ENCODE results near the gene TIAM1.

The TIAM1 gene

DNA sequence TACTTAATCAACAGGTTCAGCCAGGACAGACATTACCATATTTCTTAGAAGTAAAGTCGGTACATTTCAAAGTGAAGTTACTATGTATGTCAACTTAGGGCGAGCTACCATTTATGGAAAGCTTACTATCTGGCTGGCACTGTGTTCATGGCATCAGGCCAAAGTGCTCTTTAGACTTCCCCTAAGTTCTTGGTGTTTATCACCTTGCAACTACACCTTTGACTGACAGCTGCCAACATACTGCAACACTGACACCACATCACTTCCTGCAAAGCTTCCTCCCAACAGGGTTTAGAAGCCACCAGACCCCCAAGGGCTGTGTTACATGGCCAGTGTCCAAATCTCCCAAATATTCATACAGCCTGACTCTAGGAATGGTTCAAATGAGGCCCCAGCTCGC is 61.0 kb downstream of the TIAM1 start:
- no peak for FAIRE-seq

- no peak for FAIRE-seq
These were observed 61.9 kb downstream of the TIAM1 start for GRCh38 chr21:31282095-31282709.

DNA sequence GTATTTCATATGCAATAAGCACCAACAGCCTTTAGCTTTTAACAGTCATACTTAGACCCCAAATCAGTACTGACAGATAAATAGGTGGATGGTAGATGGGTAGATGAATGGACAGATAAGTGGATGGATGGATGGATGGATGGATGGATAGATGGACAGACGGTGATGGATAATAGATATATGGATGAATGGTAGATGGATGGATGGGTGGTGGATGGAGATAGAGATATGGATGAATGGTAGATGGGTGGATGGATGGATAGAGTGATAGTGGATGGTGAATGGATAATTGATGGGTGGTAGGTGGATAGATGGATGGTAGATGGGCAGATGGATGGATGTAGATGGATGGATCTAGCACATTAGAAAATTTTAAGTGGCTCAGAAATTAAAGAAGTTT is 62.5 kb downstream of the TIAM1 start:
- no peak for FAIRE-seq

DNA sequence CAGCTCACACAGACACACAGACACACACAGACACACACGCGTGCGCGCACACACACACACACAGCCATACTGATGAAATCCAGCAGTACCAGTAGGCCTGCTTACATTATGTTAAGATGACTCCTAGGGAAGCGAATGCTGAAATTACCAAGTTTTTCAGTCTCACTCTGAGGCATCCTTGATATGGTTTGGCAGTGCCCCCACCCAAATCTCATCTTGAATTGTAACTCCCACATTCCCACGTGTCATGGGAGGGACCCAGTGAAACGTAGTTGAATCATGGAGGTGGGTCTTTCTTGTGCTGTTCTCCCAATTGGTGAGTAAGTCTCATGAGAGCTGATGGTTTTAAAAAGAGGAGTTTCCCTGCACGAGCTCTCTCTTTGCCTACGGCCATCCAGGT is 64.1 kb downstream of the TIAM1 start:
- no peak for FAIRE-seq

GRCh38 chr21:31279214-31279613 is 64.8 kb downstream of the TIAM1 start:
- no peak for FAIRE-seq

DNA sequence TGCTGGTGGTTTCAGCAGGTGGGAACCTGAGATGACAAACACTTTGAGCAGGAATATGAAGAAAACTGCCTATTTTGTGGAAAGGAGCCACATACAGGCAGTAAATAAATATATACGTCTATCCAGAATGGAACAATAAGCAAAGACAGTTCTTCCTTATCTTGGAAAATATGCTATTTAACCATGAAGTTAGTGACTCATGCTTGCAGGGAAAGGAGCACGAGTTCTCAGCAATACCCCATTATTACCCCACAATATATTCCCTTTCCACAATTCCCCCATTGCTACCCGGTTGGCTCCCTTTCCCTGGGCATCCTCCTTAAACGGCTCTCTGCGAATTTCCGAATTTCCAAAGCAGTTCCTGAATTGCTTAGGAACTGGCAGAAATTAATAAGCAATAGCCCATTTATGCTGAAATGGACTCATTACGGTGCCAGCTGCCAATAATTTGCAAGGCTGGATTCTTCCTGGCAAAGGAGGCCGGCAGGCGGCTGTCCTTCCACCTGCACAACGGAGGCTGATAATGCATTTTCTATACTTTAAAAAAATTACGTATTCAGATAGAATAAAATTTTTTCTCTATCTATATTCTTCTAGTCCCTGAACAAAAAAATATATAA is 65.4 kb downstream of the TIAM1 start:
- no peak for FAIRE-seq

- FAIRE-seq: no peak
These were observed 67.4 kb downstream of the TIAM1 start for GRCh38 chr21:31276663-31277062.

DNA sequence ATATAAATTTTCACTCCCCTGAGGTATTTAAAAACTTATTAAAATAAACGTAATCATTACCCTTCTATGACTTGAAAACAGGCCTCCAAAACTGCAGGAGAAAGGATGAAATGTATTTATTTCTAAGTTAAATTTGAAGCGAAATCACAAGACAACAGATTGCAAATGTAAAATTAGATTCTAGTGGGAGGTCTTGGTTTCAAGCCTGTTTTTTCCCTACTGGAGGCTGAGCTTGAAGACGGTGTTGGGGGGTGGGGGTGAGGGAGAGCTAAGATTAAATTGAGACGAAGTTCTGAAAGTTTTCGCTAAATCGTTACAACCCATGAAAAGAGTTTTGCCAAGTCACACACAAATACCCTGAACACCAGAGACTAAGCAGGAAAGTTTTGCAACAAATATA is 68.2 kb downstream of the TIAM1 start:
- no peak for FAIRE-seq

DNA sequence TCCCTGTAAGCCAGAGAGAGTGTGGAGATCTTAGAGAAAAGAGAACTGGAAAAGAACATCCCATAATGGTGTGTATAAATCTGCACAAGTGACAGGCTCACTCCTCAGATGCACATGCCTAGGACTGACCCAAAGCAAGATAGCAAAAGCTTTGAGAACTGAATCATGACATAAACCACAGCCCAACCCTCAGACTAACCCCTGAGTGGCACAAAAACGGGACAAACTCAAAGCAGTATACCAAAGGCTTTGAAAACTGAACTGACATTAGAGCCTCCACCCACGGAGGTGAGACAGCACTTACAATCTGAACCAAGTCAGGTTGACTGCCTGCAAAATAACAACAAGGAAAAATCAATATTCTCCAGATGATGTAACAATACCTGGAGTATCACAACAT is 70.8 kb downstream of the TIAM1 start:
- no peak for FAIRE-seq

- FAIRE-seq: no peak
These were observed 76.0 kb downstream of the TIAM1 start for GRCh38 chr21:31268090-31268489.

DNA sequence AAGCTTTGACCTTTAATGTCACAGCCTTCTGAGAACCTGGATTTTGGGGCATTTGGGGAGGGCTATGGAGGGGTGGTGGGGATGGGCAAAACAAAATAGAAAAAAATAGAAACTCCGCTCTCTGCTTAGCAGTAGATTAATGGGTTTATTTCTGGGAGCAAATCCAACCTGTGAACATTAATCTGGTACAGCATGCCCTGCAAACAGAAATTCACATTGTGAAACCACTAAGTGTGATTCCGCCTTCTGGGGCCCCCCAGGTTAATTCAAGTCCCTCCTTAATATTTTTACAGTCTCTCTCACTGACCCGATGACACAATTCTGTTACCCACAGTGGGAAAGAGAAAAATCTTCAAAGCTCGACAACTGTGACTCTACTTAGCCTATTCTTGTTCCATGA is 76.4 kb downstream of the TIAM1 start:
- FAIRE-seq: no peak

- FAIRE-seq: no peak
These were observed 77.8 kb downstream of the TIAM1 start for GRCh38 chr21:31266241-31266640.

DNA sequence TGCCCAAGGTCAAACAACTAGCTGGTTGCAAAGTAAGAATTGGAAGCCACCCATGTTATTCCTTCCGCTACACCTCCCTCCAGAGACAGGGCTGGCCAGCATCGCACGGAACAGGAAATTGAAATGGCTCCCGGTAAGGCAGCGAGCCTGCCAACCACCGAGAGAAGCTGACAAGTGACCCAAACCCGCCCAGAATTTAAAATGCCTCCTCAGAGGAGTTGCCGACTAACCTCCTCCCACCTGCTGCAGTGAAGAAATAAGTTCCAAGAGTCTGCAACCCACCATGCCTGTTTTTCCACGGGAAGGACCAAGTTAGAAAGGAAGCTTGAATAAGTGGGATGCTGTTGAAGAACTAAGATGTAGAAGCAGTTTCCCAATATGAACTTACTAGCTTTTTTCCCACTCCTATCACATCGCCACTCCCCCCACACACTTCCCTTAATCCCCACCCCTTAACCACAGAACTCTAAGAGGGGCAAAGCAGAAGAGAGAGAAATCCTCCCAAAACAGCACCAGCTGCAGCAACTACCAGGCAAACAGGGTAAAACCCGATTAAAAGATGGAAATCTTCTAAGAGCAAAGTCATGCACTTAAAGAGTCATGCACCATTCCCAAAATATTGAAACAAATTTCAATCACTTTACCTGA is 78.6 kb downstream of the TIAM1 start:
- no peak for FAIRE-seq

GRCh38 chr21:31264574-31264973 is 79.5 kb downstream of the TIAM1 start:
- FAIRE-seq: no peak

DNA sequence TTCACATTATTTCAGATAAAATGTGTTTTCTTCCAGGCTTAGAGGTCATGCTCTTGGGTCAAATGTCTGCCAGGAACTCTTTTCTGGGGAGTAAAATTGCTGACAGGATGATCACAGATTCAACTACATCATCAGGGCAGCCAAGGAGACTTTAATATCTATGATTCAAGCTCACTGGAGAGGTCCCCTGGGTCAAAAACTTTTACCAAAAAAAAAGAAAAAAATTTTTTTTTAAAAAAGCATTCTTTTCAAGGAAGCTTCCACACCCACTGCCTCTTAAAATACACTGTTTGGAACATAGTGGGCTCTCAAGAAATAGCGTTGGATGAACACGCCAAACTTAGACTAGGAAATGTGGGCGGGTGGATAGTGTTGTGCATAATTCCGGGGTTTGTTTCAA is 81.3 kb downstream of the TIAM1 start:
- no peak for FAIRE-seq

DNA sequence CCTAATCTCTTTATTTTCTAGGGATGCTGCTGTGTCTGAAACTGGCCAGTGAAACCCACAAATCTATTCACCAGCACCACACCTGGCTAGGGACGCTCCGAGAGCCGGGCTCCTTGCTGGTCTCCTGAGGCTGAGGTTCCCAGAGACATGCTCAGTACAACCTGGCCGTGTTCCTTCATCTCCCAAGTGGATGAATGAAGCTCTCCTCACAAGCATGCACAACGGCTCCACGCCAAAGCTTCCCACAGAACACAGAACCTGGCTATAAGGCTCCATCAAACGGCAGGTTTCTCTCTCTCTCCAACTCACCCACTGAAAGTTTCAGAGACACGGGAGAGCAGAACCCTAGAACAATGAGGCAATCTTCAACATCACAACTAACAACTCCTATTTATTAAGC is 82.3 kb downstream of the TIAM1 start:
- FAIRE-seq: no peak

- no peak for FAIRE-seq
These were observed 83.3 kb downstream of the TIAM1 start for GRCh38 chr21:31260790-31261189.

DNA sequence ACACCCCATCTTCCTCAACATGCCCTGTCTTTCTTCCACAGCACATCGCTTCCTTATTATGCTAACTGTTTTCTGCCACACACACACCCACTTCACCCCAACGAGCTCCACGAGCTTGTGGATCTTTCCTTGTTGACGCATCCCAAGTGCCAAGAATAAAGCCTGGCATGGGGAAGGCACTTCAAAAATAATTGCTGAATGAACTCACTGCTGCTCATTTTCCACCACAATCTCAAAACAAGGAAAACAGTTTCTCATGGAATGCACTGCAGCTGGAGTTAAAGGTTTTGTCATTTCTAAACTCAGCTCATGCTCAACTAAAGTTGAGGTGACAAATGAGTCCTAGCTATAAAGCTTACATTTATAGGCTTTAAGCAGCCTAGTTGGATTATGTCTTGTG is 86.0 kb downstream of the TIAM1 start:
- FAIRE-seq: no peak

DNA sequence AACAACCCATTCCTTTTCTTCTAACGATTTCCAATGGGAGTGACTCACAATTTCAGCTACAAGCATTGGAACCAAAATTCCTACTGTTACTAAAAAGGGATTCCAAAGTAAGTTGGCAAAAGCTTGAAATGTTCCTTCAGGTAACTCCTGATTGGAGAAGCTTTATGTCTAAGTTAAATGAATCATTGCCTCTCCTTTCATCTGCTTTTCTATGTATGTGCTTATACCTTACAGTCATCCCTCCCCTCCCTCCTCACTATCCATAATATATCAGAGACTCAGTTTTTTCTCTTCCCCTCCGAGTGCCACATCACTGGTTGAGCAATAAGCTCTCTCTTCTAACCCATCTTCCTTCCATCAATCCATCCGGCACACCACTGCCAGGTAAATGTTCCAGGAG is 86.8 kb downstream of the TIAM1 start:
- FAIRE-seq: no peak

GRCh38 chr21:31255896-31256295 is 88.2 kb downstream of the TIAM1 start:
- no peak for FAIRE-seq

- FAIRE-seq: no peak
These were observed 89.0 kb downstream of the TIAM1 start for GRCh38 chr21:31255036-31255435.

DNA sequence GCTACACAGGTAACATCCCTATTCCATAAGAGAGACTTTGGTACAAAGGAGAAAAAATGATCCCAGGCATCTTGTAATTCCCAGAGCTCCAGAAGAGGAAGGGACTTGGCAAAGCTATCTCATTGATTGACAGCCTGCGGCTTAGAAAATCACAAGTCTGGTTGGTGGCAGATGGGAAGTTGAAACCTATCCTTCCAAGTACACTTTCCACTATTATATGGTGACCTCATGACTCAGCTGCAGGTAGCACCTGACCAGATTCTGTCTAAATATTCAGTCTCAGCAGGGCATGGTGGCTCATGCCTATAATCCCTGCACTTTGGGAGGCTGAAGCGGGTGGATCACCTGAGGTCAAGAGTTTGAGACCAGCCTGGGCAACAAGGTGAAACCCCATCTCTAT is 89.9 kb downstream of the TIAM1 start:
- FAIRE-seq: no peak

GRCh38 chr21:31253684-31254083 is 90.4 kb downstream of the TIAM1 start:
- FAIRE-seq: no peak

DNA sequence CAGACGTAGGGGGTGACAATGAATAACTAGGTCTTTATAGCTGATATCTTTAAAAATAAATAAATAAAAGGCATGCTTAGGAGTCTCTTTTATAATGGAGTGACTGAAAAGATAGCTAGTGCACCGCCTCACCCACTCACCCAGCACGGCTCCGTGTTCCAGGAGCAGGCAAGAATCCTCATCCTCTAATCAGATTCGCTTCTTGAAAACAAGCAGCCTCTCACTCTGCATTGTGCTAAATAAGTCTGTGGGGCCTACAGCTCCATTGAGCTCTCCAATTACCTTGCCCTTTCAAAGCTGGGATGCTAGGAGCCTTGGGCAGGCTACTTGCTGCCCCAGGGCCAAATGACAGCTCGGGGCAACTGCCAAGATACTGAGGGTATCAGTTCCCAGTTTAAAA is 91.5 kb downstream of the TIAM1 start:
- FAIRE-seq: no peak

DNA sequence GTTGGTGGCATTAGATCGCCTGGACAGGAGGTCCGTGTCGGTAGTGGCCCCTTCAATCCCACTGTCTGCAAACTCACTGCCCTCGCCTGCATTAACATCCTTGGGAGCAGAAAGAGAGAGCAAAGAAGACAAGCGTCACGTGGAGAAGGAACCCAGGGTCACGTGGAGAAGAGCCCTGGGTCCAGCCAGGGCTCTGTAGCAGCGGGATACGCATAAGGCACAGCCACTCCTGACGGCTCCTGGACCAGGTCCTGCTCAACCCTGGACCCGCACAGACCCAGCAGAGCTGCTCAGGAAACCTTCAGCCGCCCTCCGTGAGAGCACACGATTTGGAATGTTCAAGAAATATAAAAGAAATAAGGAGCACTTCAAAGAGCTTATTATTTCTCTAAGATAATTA is 92.0 kb downstream of the TIAM1 start:
- no peak for FAIRE-seq

Data from A204.1 (cell line).